ENCODE measurements around the gene SDC1.

DNA sequence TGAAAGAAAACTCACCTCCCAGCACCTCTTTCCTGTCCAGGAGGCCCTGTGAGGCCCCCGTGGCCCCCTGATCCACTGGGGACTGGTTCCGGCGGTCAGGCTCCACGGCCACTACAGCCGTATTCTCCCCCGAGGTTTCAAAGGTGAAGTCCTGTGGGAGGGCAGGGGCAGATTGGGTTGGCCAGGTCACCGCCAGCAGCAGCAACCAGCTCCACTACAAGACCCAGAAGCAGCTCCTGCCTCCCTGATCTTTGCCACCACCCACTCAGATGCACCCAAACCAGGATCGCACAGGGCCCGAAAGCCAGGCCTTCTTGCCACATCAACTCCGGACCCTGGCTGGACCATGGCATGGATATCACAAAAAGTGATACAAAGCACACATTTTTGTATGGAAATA, 21.9 kb downstream of the SDC1 start:
- no peak for TF ChIP-seq POLR2A (IDR thresholded peaks at IDR 0.05; ENCODE audit: extremely low read depth, insufficient read length)
- TF ChIP-seq, protein P1, sequence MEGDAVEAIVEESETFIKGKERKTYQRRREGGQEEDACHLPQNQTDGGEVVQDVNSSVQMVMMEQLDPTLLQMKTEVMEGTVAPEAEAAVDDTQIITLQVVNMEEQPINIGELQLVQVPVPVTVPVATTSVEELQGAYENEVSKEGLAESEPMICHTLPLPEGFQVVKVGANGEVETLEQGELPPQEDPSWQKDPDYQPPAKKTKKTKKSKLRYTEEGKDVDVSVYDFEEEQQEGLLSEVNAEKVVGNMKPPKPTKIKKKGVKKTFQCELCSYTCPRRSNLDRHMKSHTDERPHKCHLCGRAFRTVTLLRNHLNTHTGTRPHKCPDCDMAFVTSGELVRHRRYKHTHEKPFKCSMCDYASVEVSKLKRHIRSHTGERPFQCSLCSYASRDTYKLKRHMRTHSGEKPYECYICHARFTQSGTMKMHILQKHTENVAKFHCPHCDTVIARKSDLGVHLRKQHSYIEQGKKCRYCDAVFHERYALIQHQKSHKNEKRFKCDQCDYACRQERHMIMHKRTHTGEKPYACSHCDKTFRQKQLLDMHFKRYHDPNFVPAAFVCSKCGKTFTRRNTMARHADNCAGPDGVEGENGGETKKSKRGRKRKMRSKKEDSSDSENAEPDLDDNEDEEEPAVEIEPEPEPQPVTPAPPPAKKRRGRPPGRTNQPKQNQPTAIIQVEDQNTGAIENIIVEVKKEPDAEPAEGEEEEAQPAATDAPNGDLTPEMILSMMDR (IDR thresholded peaks at IDR 0.05; ENCODE audit: low read depth, low read length) = no peak
- TF ChIP-seq, protein P2, sequence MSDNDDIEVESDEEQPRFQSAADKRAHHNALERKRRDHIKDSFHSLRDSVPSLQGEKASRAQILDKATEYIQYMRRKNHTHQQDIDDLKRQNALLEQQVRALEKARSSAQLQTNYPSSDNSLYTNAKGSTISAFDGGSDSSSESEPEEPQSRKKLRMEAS (IDR thresholded peaks at IDR 0.05; ENCODE audit: low read depth, low read length) = no peak

Measured in NB4 (cell line).